Left kidney (tissue), 2 donors: ENCODE measurements around the gene LPO. TPM values are rescaled to one million over a fixed set of nuclear protein-coding genes. Genes with fewer than 3 reads are reported as not detected.

Experiments
- DNase-seq: peaks from one replicate; pipeline ENCODE4 v3.0.0-alpha.2; 2013
- polyA plus RNA-seq: library from polyadenylated mRNA; unstranded; fragments of 120-200 nt; gene quantifications from one replicate; pipeline ENCODE4 v1.2.1, GENCODE V29; 2013; ENCODE audit not compliant: insufficient read length

Gene LPO
- polyA plus RNA-seq, 1 donor: 0.17 TPM

GRCh38 chr17:58262149-58262548 lies 23.8 kb downstream of the LPO start:
- DNase-seq: no peak

- no peak for DNase-seq
Measured at GRCh38 chr17:58263773-58264172, 25.4 kb downstream of the LPO start.

GRCh38 chr17:58264407-58265103 lies 26.2 kb downstream of the LPO start:
- DNase-seq: no peak

- no peak for DNase-seq
Measured at GRCh38 chr17:58265271-58265670, 26.9 kb downstream of the LPO start.

GRCh38 chr17:58265902-58266875 lies 27.8 kb downstream of the LPO start:
- DNase-seq: no peak

- no peak for DNase-seq
Measured at GRCh38 chr17:58267347-58268324, 29.3 kb downstream of the LPO start.

- no peak for DNase-seq
Measured at GRCh38 chr17:58268326-58268725, 29.9 kb downstream of the LPO start.

GRCh38 chr17:58268774-58269556 lies 30.6 kb downstream of the LPO start:
- no peak for DNase-seq

GRCh38 chr17:58269557-58270291 lies 31.3 kb downstream of the LPO start:
- DNase-seq: no peak

- DNase-seq: no peak
Measured at GRCh38 chr17:58270476-58271215, 32.3 kb downstream of the LPO start.

GRCh38 chr17:58271216-58271931 lies 33.0 kb downstream of the LPO start:
- no peak for DNase-seq

GRCh38 chr17:58272367-58273280 lies 34.2 kb downstream of the LPO start:
- no peak for DNase-seq

- no peak for DNase-seq
Measured at GRCh38 chr17:58273453-58274104, 35.2 kb downstream of the LPO start.

- DNase-seq: no peak
Measured at GRCh38 chr17:58275417-58275816, 37.0 kb downstream of the LPO start.

GRCh38 chr17:58276423-58276822 lies 38.0 kb downstream of the LPO start:
- no peak for DNase-seq

GRCh38 chr17:58277107-58277801 lies 38.9 kb downstream of the LPO start:
- no peak for DNase-seq
